Measurements from ENCODE around the gene IDH1. TPM values are rescaled to one million over a fixed set of nuclear protein-coding genes. Genes with fewer than 3 reads are reported as not detected.

The IDH1 gene
- total and polyA plus RNA-seq, 2 of the 13 experiments (the other 11 are each of a cell fraction or from before 2014, with no cell fraction given): 312 to 1,077 TPM

DNA sequence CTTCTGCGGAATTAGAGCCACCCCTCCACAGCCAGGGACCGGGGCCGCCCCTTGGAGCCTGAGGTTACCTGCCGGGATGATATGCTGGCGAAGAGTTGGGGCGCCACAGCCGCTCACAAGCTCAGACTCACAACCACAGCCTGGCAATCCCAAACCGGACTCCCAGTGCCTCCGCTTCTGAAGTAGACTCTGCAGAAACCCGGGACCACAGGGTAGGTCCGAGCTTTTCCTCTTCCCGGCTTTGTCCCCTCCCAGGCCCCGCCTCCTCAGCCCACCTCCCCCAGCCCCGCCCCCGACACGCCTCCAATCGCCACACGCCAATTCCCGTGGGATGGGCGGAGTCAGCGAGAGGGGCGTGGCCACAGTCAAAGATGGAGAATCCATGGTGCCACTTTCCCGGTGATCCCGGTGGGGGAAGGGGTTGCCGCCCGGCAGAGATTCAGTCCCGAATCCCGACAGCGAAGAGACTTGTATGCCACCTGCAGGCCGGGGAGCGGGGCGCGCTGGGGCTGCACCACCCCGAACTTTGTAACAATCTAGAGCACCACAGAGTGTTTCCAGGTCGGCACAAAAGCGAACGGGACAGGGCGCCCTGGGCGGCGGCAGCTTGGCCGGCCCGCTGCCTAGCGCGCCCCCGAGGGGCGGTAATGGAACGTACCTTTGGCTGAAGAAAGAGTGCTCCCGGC, at the start of gene IDH1 (continued):
- TF ChIP-seq, protein P1, sequence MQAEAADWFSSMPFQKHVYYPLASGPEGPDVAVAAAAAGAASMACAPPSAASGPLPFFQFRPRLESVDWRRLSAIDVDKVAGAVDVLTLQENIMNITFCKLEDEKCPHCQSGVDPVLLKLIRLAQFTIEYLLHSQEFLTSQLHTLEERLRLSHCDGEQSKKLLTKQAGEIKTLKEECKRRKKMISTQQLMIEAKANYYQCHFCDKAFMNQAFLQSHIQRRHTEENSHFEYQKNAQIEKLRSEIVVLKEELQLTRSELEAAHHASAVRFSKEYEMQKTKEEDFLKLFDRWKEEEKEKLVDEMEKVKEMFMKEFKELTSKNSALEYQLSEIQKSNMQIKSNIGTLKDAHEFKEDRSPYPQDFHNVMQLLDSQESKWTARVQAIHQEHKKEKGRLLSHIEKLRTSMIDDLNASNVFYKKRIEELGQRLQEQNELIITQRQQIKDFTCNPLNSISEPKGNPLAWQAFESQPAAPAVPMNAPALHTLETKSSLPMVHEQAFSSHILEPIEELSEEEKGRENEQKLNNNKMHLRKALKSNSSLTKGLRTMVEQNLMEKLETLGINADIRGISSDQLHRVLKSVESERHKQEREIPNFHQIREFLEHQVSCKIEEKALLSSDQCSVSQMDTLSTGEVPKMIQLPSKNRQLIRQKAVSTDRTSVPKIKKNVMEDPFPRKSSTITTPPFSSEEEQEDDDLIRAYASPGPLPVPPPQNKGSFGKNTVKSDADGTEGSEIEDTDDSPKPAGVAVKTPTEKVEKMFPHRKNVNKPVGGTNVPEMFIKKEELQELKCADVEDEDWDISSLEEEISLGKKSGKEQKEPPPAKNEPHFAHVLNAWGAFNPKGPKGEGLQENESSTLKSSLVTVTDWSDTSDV (CRISPR knock-in tag; IDR thresholded peaks at IDR 0.05): peak; percentile 64; the same call in 1 of the 2 replicates
- TF ChIP-seq TSC22D2 (CRISPR knock-in tag; IDR thresholded peaks at IDR 0.05; ENCODE audit: borderline replicate concordance) (0 out of 2 replicates have a peak, but pooled peaks have one; percentile 23), HNRNPL (IDR thresholded peaks at IDR 0.05; ENCODE audit: low read depth, low read length) (peak; percentile 81), EEA1 (CRISPR knock-in tag; IDR thresholded peaks at IDR 0.05; ENCODE audit: borderline replicate concordance) (no peak), MZF1 (CRISPR knock-in tag; IDR thresholded peaks at IDR 0.05; ENCODE audit: borderline replicate concordance) (no peak), PHF20 (CRISPR knock-in tag; IDR thresholded peaks at IDR 0.05) (peak; percentile 72), ZNF713 (CRISPR knock-in tag; IDR thresholded peaks at IDR 0.05) (no peak), ZNF770 (CRISPR knock-in tag; IDR thresholded peaks at IDR 0.05) (peak; percentile 54; the same call in 1 of the 2 replicates)
- TF ChIP-seq, protein P2, sequence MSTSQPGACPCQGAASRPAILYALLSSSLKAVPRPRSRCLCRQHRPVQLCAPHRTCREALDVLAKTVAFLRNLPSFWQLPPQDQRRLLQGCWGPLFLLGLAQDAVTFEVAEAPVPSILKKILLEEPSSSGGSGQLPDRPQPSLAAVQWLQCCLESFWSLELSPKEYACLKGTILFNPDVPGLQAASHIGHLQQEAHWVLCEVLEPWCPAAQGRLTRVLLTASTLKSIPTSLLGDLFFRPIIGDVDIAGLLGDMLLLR (CRISPR knock-in tag; IDR thresholded peaks at IDR 0.05): 0 out of 2 replicates have a peak, but pooled peaks have one; percentile 14
- TF ChIP-seq, protein P3, sequence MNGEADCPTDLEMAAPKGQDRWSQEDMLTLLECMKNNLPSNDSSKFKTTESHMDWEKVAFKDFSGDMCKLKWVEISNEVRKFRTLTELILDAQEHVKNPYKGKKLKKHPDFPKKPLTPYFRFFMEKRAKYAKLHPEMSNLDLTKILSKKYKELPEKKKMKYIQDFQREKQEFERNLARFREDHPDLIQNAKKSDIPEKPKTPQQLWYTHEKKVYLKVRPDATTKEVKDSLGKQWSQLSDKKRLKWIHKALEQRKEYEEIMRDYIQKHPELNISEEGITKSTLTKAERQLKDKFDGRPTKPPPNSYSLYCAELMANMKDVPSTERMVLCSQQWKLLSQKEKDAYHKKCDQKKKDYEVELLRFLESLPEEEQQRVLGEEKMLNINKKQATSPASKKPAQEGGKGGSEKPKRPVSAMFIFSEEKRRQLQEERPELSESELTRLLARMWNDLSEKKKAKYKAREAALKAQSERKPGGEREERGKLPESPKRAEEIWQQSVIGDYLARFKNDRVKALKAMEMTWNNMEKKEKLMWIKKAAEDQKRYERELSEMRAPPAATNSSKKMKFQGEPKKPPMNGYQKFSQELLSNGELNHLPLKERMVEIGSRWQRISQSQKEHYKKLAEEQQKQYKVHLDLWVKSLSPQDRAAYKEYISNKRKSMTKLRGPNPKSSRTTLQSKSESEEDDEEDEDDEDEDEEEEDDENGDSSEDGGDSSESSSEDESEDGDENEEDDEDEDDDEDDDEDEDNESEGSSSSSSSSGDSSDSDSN (CRISPR knock-in tag; IDR thresholded peaks at IDR 0.05): peak; percentile 91
- TF ChIP-seq, protein P4, sequence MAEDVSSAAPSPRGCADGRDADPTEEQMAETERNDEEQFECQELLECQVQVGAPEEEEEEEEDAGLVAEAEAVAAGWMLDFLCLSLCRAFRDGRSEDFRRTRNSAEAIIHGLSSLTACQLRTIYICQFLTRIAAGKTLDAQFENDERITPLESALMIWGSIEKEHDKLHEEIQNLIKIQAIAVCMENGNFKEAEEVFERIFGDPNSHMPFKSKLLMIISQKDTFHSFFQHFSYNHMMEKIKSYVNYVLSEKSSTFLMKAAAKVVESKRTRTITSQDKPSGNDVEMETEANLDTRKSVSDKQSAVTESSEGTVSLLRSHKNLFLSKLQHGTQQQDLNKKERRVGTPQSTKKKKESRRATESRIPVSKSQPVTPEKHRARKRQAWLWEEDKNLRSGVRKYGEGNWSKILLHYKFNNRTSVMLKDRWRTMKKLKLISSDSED (CRISPR knock-in tag; IDR thresholded peaks at IDR 0.05): no peak
- TF ChIP-seq, protein P5, sequence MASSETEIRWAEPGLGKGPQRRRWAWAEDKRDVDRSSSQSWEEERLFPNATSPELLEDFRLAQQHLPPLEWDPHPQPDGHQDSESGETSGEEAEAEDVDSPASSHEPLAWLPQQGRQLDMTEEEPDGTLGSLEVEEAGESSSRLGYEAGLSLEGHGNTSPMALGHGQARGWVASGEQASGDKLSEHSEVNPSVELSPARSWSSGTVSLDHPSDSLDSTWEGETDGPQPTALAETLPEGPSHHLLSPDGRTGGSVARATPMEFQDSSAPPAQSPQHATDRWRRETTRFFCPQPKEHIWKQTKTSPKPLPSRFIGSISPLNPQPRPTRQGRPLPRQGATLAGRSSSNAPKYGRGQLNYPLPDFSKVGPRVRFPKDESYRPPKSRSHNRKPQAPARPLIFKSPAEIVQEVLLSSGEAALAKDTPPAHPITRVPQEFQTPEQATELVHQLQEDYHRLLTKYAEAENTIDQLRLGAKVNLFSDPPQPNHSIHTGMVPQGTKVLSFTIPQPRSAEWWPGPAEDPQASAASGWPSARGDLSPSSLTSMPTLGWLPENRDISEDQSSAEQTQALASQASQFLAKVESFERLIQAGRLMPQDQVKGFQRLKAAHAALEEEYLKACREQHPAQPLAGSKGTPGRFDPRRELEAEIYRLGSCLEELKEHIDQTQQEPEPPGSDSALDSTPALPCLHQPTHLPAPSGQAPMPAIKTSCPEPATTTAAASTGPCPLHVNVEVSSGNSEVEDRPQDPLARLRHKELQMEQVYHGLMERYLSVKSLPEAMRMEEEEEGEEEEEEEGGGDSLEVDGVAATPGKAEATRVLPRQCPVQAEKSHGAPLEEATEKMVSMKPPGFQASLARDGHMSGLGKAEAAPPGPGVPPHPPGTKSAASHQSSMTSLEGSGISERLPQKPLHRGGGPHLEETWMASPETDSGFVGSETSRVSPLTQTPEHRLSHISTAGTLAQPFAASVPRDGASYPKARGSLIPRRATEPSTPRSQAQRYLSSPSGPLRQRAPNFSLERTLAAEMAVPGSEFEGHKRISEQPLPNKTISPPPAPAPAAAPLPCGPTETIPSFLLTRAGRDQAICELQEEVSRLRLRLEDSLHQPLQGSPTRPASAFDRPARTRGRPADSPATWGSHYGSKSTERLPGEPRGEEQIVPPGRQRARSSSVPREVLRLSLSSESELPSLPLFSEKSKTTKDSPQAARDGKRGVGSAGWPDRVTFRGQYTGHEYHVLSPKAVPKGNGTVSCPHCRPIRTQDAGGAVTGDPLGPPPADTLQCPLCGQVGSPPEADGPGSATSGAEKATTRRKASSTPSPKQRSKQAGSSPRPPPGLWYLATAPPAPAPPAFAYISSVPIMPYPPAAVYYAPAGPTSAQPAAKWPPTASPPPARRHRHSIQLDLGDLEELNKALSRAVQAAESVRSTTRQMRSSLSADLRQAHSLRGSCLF (CRISPR knock-in tag; IDR thresholded peaks at IDR 0.05; ENCODE audit: borderline replicate concordance): no peak
